BLaER1 (cell line): Measurements from ENCODE around the gene PNKP.
A peak's percentile ranks its signal among the peaks of the same experiment; 100 is the strongest.
"Not testable (repeated sequence)": the region's sequence is repeated elsewhere in the genome, so short reads cannot be mapped to it uniquely, and the experiment has no call there.

Experiments used
- H3K27ac ChIP-seq: shearing (Covaris generic); formaldehyde crosslinking; 2 replicates; pipeline ENCODE4 v1.8.1; 2022
- H3K27me3 ChIP-seq: shearing (Covaris generic); formaldehyde crosslinking; 2 replicates; pipeline ENCODE4 v1.8.1; 2022
- H3K36me3 ChIP-seq: shearing (Covaris generic); formaldehyde crosslinking; 2 replicates; pipeline ENCODE4 v1.8.1; 2022
- H3K4me1 ChIP-seq: shearing (Covaris generic); formaldehyde crosslinking; 2 replicates; pipeline ENCODE4 v1.8.1; 2022
- H3K4me2 ChIP-seq: shearing (Covaris generic); formaldehyde crosslinking; 2 replicates; pipeline ENCODE4 v1.8.1; 2022
- H3K4me3 ChIP-seq: shearing (Covaris generic); formaldehyde crosslinking; 2 replicates; pipeline ENCODE4 v1.8.1; 2022
- H3K9ac ChIP-seq: shearing (Covaris generic); formaldehyde crosslinking; 2 replicates; pipeline ENCODE4 v1.8.1; 2022
- H3K9me3 ChIP-seq: shearing (Covaris generic); formaldehyde crosslinking; 2 replicates; pipeline ENCODE4 v1.8.1; 2022
- H4K20me1 ChIP-seq: shearing (Covaris generic); formaldehyde crosslinking; 2 replicates; pipeline ENCODE4 v1.8.1; 2022
- Cebpa-rat ChIP-seq: shearing (Covaris generic); IDR thresholded peaks from 2 replicates; pipeline ENCODE4 v1.8.1; 2022

Gene PNKP

GRCh38 chr19:49830766-49831165, 36.6 kb downstream of the PNKP start:
- no peaks in the 10 kb centered on the region for H3K27me3 ChIP-seq
- no peak overlapping the region for H3K4me3 ChIP-seq
- no peak overlapping the region for H3K4me2 ChIP-seq
- no peak overlapping the region for H3K9ac ChIP-seq
- H3K9me3 ChIP-seq, result no peaks in the 10 kb centered on the region
- TF ChIP-seq Cebpa-rat, result no peak
- no peak overlapping the region for H3K27ac ChIP-seq
- peaks cover 72% of the 10 kb centered on the region for H4K20me1 ChIP-seq
- H3K4me1 ChIP-seq, result peaks cover 32% of the 10 kb centered on the region
- H3K36me3 ChIP-seq, result peaks cover 100% of the 10 kb centered on the region

DNA sequence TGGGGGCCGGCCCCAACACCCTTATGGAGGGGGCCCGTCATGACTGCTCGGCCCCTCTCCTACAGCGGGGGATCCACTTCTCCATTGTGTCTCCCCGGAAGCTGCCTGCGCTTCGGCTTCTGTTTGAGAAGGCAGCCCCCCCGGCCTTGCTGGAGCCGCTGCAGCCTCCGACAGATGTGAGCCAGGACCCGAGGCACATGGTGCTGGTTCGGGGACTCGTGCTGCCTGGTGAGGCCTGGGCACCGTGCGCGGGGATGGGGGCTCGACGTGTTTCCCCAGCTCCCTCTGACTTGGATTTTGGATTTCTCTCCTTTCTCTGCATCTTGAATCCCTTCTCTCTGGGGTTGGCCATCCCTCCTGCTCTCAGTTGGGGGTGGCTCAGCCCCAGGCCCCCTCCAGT, 37.7 kb downstream of the PNKP start:
- H3K4me3 ChIP-seq, result no peak overlapping the region
- H3K27ac ChIP-seq, result no peak overlapping the region
- peaks cover 96% of the 10 kb centered on the region for H3K36me3 ChIP-seq
- peaks cover 32% of the 10 kb centered on the region for H3K4me1 ChIP-seq
- H3K4me2 ChIP-seq, result peak overlapping the region; percentile 42
- H4K20me1 ChIP-seq, result peaks cover 81% of the 10 kb centered on the region
- H3K9me3 ChIP-seq, result no peaks in the 10 kb centered on the region
- no peak for TF ChIP-seq Cebpa-rat
- no peaks in the 10 kb centered on the region for H3K27me3 ChIP-seq
- no peak overlapping the region for H3K9ac ChIP-seq

DNA sequence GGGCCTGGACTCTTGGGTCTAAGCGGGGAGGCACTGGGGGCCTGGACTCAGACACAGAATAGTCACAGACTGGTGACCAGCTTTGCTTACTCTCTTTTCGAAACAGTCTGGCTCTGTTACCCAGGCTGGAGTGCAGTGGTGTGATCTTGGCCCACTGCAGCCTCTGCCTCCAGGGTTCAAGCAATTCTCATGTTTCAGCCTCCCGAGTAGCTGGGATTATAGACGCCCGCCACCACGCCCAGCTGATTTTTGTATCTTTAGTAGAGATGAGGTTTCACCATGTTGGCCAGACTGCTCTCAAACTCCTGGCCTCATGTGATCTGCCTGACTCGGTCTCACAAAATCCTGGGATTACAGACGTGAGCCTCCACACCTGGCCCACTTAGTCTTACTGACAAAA, 38.2 kb downstream of the PNKP start:
- no peak overlapping the region for H3K27ac ChIP-seq
- peaks cover 32% of the 10 kb centered on the region for H3K4me1 ChIP-seq
- H3K27me3 ChIP-seq, result no peaks in the 10 kb centered on the region
- no peak overlapping the region for H3K9ac ChIP-seq
- H4K20me1 ChIP-seq, result peaks cover 83% of the 10 kb centered on the region
- no peak for TF ChIP-seq Cebpa-rat
- peaks cover 96% of the 10 kb centered on the region for H3K36me3 ChIP-seq
- H3K4me2 ChIP-seq, result peak overlapping the region; percentile 42; the same call in 1 of the 2 replicates
- H3K4me3 ChIP-seq, result no peak overlapping the region
- no peaks in the 10 kb centered on the region for H3K9me3 ChIP-seq

DNA sequence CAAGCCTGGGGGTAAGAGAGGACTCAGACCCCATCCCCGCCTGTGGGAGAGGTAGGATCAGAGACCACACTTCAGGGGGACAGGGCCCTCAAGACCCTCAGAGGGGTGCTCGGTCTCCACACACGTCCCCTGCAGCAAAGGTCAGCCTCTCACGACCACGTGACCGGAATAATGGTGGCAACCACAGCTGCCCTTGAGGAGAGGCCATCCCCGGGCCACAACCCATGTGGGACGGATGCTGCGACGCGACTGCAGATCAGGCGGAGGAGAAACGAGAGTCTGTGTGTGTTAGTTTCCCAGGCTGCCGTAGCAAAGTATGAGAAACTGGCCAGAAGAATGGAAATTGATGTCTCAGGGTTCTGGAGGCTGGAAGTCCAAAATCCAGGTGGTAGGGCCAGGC, 40.3 kb downstream of the PNKP start:
- Histone ChIP-seq H3K4me1 (peaks cover 23% of the 10 kb centered on the region), H3K4me2 (no peak overlapping the region), H3K36me3 (peaks cover 96% of the 10 kb centered on the region), H3K27ac (no peak overlapping the region), H3K9me3 (no peaks in the 10 kb centered on the region), H3K4me3 (no peak overlapping the region), H4K20me1 (peaks cover 90% of the 10 kb centered on the region), H3K27me3 (no peaks in the 10 kb centered on the region), H3K9ac (no peak overlapping the region)
- TF ChIP-seq Cebpa-rat, result no peak

- Histone ChIP-seq H3K36me3 (peaks cover 92% of the 10 kb centered on the region), H4K20me1 (peaks cover 83% of the 10 kb centered on the region), H3K9me3 (no peaks in the 10 kb centered on the region), H3K4me2 (no peak overlapping the region), H3K27ac (no peak overlapping the region), H3K27me3 (no peaks in the 10 kb centered on the region), H3K4me1 (peaks cover 20% of the 10 kb centered on the region), H3K9ac (no peak overlapping the region), H3K4me3 (no peak overlapping the region)
- TF ChIP-seq Cebpa-rat, result no peak
Measured at GRCh38 chr19:49824662-49825061, 42.7 kb downstream of the PNKP start.

GRCh38 chr19:49823472-49823871, 43.9 kb downstream of the PNKP start:
- Histone ChIP-seq H4K20me1 (peaks cover 82% of the 10 kb centered on the region), H3K9me3 (no peaks in the 10 kb centered on the region), H3K27me3 (no peaks in the 10 kb centered on the region), H3K9ac (no peak overlapping the region), H3K4me3 (no peak overlapping the region), H3K36me3 (peaks cover 80% of the 10 kb centered on the region), H3K27ac (no peak overlapping the region), H3K4me1 (peaks cover 18% of the 10 kb centered on the region), H3K4me2 (no peak overlapping the region)
- no peak for TF ChIP-seq Cebpa-rat

- Histone ChIP-seq H3K9me3 (no peaks in the 10 kb centered on the region), H3K36me3 (peaks cover 51% of the 10 kb centered on the region), H3K4me2 (no peak overlapping the region), H3K4me1 (peaks cover 25% of the 10 kb centered on the region), H3K4me3 (no peak overlapping the region), H3K27me3 (no peaks in the 10 kb centered on the region), H3K9ac (peak overlapping the region; percentile 49), H3K27ac (no peak overlapping the region), H4K20me1 (peaks cover 51% of the 10 kb centered on the region)
- no peak for TF ChIP-seq Cebpa-rat
Measured at GRCh38 chr19:49820125-49820524, 47.3 kb downstream of the PNKP start.

GRCh38 chr19:49819452-49820115, 47.8 kb downstream of the PNKP start:
- Histone ChIP-seq H3K9ac (peak overlapping the region; percentile 89), H3K4me2 (peak overlapping the region; percentile 98), H3K4me3 (peak overlapping the region; percentile 88), H3K36me3 (peaks cover 46% of the 10 kb centered on the region), H4K20me1 (peaks cover 45% of the 10 kb centered on the region), H3K4me1 (peaks cover 25% of the 10 kb centered on the region)
- not testable (repeated sequence) for H3K9me3 ChIP-seq, H3K27me3 ChIP-seq, H3K27ac ChIP-seq

DNA sequence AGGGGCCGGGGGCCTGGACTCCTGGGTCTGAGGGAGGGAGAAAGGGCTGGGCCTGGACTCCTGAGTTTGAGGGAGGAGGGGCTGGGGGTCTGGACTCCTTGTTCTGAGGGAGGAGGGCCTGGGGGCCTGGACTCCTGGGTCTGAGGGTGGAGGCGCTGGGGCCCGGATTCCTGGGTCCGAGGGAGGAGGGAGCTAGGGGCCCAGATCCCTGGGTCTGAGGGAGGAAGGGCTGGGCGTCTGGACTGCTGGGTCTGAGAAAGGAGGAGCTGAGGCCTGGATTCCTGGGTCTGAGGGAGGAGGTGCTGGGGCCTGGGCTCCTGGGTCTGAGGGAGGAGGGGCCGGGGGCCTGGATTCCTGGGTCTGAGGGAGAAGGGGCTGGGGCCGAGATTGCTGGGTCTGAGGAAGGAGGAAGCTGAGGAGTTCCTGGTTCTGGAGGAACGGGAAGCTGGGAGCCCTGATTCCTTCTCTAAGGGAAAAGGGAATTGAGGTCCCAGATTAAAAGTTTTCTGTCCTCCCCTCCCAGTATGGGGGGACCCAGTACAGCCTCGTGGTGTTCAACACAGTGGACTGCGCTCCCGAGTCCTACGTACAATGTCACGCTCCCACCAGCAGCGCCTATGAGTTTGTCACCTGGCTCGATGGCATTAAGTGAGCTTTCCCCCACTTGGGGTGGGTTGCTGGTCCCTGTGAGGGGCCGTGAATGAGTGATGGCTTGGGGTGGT, 48.6 kb downstream of the PNKP start:
- no peaks in the 10 kb centered on the region for H3K27me3 ChIP-seq
- peak overlapping the region; percentile 89 for H3K9ac ChIP-seq
- H3K4me2 ChIP-seq, result peak overlapping the region; percentile 98
- H3K4me3 ChIP-seq, result peak overlapping the region; percentile 88
- H3K9me3 ChIP-seq, result no peaks in the 10 kb centered on the region
- H3K36me3 ChIP-seq, result peaks cover 38% of the 10 kb centered on the region
- peaks cover 31% of the 10 kb centered on the region for H3K4me1 ChIP-seq
- peaks cover 37% of the 10 kb centered on the region for H4K20me1 ChIP-seq
- peak overlapping the region; percentile 88 for H3K27ac ChIP-seq
- TF ChIP-seq Cebpa-rat, result no peak

DNA sequence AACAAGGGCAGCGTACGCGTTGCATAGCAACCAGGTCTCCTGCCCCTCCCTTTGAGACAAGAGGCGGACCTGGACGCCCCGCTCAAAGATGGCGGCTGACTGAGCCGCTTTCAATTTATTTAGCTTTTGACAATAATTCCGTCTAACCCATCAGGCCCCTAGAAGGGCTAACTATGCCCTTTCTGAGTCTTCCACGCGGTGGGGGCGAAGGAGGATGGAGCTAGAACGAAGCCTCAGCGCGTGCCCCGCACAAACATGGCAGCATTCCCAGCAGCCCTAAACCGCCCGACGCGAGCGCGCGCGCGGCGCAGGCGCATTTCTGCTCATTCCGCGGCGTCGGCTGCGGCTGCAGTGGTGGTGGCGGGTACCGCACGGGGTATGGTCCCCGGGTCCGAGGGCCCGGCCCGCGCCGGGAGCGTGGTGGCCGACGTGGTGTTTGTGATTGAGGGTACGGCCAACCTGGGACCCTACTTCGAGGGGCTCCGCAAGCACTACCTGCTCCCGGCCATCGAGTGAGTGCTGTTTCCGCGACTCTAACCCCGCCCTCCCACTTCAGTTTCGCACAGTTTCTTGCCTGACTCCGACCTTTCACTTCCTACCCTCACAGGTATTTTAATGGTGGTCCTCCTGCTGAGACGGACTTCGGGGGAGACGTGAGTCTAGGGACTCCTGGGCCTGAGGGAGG, 49.3 kb downstream of the PNKP start, which contains the start of gene MED25:
Gene MED25 (plus strand): TSS at position 326 of the 685 bp plus-strand sequence. CDS start 53 bp downstream, at position 379.
- peak within 1 kb of the TSS; percentile 98 for H3K4me2 ChIP-seq
- peak within 1 kb of the TSS; percentile 88 for H3K27ac ChIP-seq
- no peak for TF ChIP-seq Cebpa-rat
- peaks cover 32% of the 10 kb centered on the region for H3K4me1 ChIP-seq
- no peaks in the 10 kb centered on the region for H3K9me3 ChIP-seq
- peaks cover 31% of the 10 kb centered on the region for H3K36me3 ChIP-seq
- no peaks in the 10 kb centered on the region for H3K27me3 ChIP-seq
- peak within 1 kb of the TSS; percentile 88 for H3K4me3 ChIP-seq
- H3K9ac ChIP-seq, result peak within 1 kb of the TSS; percentile 89
- peaks cover 30% of the 10 kb centered on the region for H4K20me1 ChIP-seq
